Neural cell (in vitro differentiated cells): ENCODE data around the gene SQSTM1. TPM values are rescaled to one million over a fixed set of nuclear protein-coding genes. Genes with fewer than 3 reads are reported as not detected.

Experiments
- H2AFZ ChIP-seq: fragments of 200-600, 300-800 bp; sonication (generic), shearing (Covaris generic); 2 replicates; pipeline ENCODE4 v1.6.0; 2014; ENCODE audit warnings: low read depth, mild to moderate bottlenecking, antibody characterized with exemption, low read length, moderate library complexity
- H3F3A ChIP-seq: fragments of 200-600 bp; shearing (Covaris generic); 2 replicates; pipeline ENCODE4 v1.6.1; 2016; ENCODE audit warnings: mild to moderate bottlenecking, moderate library complexity, mixed read lengths, antibody characterized with exemption, low read length; ENCODE audit not compliant: insufficient read depth, poor library complexity, severe bottlenecking
- H3K27ac ChIP-seq: fragments of 200-600, 300-800 bp; sonication (generic), shearing (Covaris generic); 2 replicates; pipeline ENCODE4 v1.5.1; 2014; ENCODE audit warnings: mild to moderate bottlenecking, low read length, moderate library complexity
- H3K27me3 ChIP-seq: fragments of 300-800, 200-600 bp; sonication (generic), shearing (Covaris generic); 2 replicates; pipeline ENCODE4 v1.6.0; 2014; ENCODE audit warnings: mild to moderate bottlenecking, low read depth, low read length, moderate library complexity; ENCODE audit not compliant: insufficient read depth
- H3K36me3 ChIP-seq: fragments of 300-800, 200-600 bp; sonication (generic), shearing (Covaris generic); 2 replicates; pipeline ENCODE4 v1.5.1; 2014; ENCODE audit warnings: mild to moderate bottlenecking, antibody characterized with exemption, low read length, moderate library complexity; ENCODE audit not compliant: insufficient read depth
- H3K4me2 ChIP-seq: fragments of 300-800, 200-600 bp; sonication (generic), shearing (Covaris generic); 2 replicates; pipeline ENCODE4 v1.6.0; 2014; ENCODE audit warnings: mild to moderate bottlenecking, low read length
- H3K4me3 ChIP-seq: fragments of 300-800, 200-600 bp; sonication (generic), shearing (Covaris generic); 2 replicates; pipeline ENCODE4 v1.5.1; 2014; ENCODE audit warnings: mild to moderate bottlenecking, low read length, moderate library complexity
- H3K79me2 ChIP-seq: fragments of 200-600 bp; shearing (Covaris generic); replicated peaks from 2 replicates; pipeline ENCODE4 v1.6.0; 2014; ENCODE audit warnings: mild to moderate bottlenecking, low read length, moderate library complexity; ENCODE audit not compliant: insufficient read depth
- H3K9ac ChIP-seq: fragments of 300-800, 200-600 bp; sonication (generic), shearing (Covaris generic); 2 replicates; pipeline ENCODE4 v1.6.1; 2016; ENCODE audit warnings: mild to moderate bottlenecking, low read length, mixed read lengths
- H3K9me2 ChIP-seq: fragments of 200-600 bp; shearing (Covaris generic); 2 replicates; pipeline ENCODE4 v1.6.1; 2016; ENCODE audit warnings: mild to moderate bottlenecking, low read length, mixed read lengths; ENCODE audit not compliant: insufficient read depth
- H3K9me3 ChIP-seq: fragments of 200-600, 300-800 bp; sonication (generic), shearing (Covaris generic); 2 replicates; pipeline ENCODE4 v1.6.1; 2016; ENCODE audit warnings: mild to moderate bottlenecking, mixed run types, low read length, moderate library complexity, mixed read lengths
- H4K20me1 ChIP-seq: fragments of 200-600 bp; shearing (Covaris generic); 2 replicates; pipeline ENCODE4 v1.6.1; 2016; ENCODE audit warnings: mild to moderate bottlenecking, mixed run types; ENCODE audit not compliant: insufficient read depth
- EP300 ChIP-seq: fragments of 450-650 bp; conservative IDR thresholded peaks from 2 replicates; pipeline ENCODE4 v1.6.1; 2014; ENCODE audit warnings: antibody characterized with exemption, mild to moderate bottlenecking, moderate library complexity; ENCODE audit not compliant: poor library complexity, severe bottlenecking
- EZH2 ChIP-seq: fragments of 200-600, 300-800 bp; shearing (Covaris generic), sonication (generic); IDR thresholded peaks from 2 replicates; pipeline ENCODE4 v1.6.1; 2014; ENCODE audit warnings: antibody characterized with exemption, low read length, borderline replicate concordance, mild to moderate bottlenecking; ENCODE audit not compliant: insufficient read depth, poor library complexity, severe bottlenecking
- MXI1 ChIP-seq: fragments of 450-650 bp; conservative IDR thresholded peaks from 2 replicates; pipeline ENCODE4 v1.6.1; 2014; ENCODE audit warnings: antibody characterized with exemption, mild to moderate bottlenecking; ENCODE audit not compliant: poor library complexity, severe bottlenecking
- POLR2AphosphoS5 ChIP-seq: IDR thresholded peaks from 2 replicates; pipeline ENCODE4 v1.6.1; 2012
- RAD21 ChIP-seq: fragments of 450-650 bp; conservative IDR thresholded peaks from 2 replicates; pipeline ENCODE4 v1.6.1; 2014; ENCODE audit warnings: antibody characterized with exemption, mild to moderate bottlenecking, moderate library complexity
- SMC3 ChIP-seq: fragments of 450-650 bp; conservative IDR thresholded peaks from 2 replicates; pipeline ENCODE4 v1.6.1; 2014; ENCODE audit warnings: antibody characterized with exemption, mild to moderate bottlenecking, moderate library complexity; ENCODE audit not compliant: poor library complexity
- TAF1 ChIP-seq: IDR thresholded peaks from 2 replicates; pipeline ENCODE4 v1.6.1; 2012; ENCODE audit warnings: low read depth
- polyA plus RNA-seq: library from polyadenylated mRNA; depleted of rRNA; stranded (reverse); fragments of >200 nt; gene quantifications from 2 replicates; pipeline ENCODE4 v1.2.3, GENCODE V29; 2014
- TF ChIP-seq, protein P1 (sequence below): fragments of 450-650 bp; IDR thresholded peaks from 2 replicates; pipeline ENCODE4 v1.5.1; 2014; ENCODE audit warnings: antibody characterized with exemption, mild to moderate bottlenecking, moderate library complexity; ENCODE audit not compliant: poor library complexity, severe bottlenecking
- TF ChIP-seq, protein P2 (sequence below): IDR thresholded peaks from 2 replicates; pipeline ENCODE4 v1.6.1; 2012; ENCODE audit warnings: borderline replicate concordance

SQSTM1 gene
- polyA plus RNA-seq, 1 donor from 2014 or later: 64.5 TPM

DNA sequence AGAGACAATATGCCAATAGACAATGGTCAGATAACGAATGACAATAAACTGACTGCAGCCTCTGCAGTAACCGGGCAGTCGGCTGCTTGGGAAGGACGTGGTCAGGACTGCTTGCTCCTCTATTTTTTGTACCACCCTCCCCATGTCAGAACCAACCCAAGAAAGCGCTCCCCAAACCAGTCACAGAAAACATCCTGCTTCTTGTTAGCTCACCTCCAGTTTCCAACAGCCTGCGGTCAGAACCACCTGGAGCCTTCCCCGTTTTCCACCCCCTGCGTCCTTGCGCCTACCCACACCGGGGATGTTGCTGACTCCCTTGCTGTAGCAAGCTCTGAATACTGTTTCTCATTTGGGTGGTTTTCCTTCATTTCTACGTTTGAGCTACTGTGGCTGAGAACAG is 39.6 kb downstream of the SQSTM1 start:
- no peaks in the 10 kb centered on the region for H4K20me1 ChIP-seq
- H3K4me3 ChIP-seq: peak overlapping the region; percentile 99
- H2AFZ ChIP-seq: no peak overlapping the region
- H3K9me2 ChIP-seq: no peaks in the 10 kb centered on the region
- H3K4me2 ChIP-seq: peak overlapping the region; percentile 19
- H3K27me3 ChIP-seq: no peaks in the 10 kb centered on the region
- H3K79me2 ChIP-seq: peaks cover 28% of the 10 kb centered on the region
- TF ChIP-seq, protein P1, sequence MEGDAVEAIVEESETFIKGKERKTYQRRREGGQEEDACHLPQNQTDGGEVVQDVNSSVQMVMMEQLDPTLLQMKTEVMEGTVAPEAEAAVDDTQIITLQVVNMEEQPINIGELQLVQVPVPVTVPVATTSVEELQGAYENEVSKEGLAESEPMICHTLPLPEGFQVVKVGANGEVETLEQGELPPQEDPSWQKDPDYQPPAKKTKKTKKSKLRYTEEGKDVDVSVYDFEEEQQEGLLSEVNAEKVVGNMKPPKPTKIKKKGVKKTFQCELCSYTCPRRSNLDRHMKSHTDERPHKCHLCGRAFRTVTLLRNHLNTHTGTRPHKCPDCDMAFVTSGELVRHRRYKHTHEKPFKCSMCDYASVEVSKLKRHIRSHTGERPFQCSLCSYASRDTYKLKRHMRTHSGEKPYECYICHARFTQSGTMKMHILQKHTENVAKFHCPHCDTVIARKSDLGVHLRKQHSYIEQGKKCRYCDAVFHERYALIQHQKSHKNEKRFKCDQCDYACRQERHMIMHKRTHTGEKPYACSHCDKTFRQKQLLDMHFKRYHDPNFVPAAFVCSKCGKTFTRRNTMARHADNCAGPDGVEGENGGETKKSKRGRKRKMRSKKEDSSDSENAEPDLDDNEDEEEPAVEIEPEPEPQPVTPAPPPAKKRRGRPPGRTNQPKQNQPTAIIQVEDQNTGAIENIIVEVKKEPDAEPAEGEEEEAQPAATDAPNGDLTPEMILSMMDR: no peak
- TF ChIP-seq POLR2AphosphoS5: no peak
- TF ChIP-seq, protein P2, sequence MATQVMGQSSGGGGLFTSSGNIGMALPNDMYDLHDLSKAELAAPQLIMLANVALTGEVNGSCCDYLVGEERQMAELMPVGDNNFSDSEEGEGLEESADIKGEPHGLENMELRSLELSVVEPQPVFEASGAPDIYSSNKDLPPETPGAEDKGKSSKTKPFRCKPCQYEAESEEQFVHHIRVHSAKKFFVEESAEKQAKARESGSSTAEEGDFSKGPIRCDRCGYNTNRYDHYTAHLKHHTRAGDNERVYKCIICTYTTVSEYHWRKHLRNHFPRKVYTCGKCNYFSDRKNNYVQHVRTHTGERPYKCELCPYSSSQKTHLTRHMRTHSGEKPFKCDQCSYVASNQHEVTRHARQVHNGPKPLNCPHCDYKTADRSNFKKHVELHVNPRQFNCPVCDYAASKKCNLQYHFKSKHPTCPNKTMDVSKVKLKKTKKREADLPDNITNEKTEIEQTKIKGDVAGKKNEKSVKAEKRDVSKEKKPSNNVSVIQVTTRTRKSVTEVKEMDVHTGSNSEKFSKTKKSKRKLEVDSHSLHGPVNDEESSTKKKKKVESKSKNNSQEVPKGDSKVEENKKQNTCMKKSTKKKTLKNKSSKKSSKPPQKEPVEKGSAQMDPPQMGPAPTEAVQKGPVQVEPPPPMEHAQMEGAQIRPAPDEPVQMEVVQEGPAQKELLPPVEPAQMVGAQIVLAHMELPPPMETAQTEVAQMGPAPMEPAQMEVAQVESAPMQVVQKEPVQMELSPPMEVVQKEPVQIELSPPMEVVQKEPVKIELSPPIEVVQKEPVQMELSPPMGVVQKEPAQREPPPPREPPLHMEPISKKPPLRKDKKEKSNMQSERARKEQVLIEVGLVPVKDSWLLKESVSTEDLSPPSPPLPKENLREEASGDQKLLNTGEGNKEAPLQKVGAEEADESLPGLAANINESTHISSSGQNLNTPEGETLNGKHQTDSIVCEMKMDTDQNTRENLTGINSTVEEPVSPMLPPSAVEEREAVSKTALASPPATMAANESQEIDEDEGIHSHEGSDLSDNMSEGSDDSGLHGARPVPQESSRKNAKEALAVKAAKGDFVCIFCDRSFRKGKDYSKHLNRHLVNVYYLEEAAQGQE: no peak
- TF ChIP-seq EZH2: no peak
- no peaks in the 10 kb centered on the region for H3K36me3 ChIP-seq
- no peaks in the 10 kb centered on the region for H3F3A ChIP-seq
- no peak overlapping the region for H3K27ac ChIP-seq
- no peak overlapping the region for H3K9ac ChIP-seq
- H3K9me3 ChIP-seq: no peaks in the 10 kb centered on the region

DNA sequence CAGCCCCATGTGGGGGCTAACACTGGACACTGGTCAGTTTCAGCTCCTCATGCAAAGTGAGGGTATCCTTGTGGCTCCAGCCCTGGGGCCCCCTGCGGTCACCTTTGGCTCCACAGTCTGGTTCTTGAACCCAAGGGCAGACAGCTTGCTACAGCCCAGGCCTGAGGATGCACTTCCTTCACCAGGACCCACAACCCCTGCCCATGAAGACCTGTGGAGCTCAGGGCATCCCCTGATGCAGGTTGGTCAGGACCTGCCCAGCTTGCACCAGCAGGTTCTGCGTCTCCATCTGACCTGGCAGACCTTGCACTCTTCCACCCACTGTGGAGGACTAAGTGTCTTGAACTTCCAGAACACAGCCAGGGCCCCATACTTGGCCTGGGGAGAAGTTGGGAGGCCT is 41.6 kb downstream of the SQSTM1 start:
- no peak overlapping the region for H3K4me2 ChIP-seq
- no peaks in the 10 kb centered on the region for H3K36me3 ChIP-seq
- no peaks in the 10 kb centered on the region for H3K27me3 ChIP-seq
- H3F3A ChIP-seq: no peaks in the 10 kb centered on the region
- no peaks in the 10 kb centered on the region for H3K9me2 ChIP-seq
- no peaks in the 10 kb centered on the region for H3K9me3 ChIP-seq
- no peaks in the 10 kb centered on the region for H4K20me1 ChIP-seq
- no peak overlapping the region for H2AFZ ChIP-seq
- H3K4me3 ChIP-seq: no peak overlapping the region
- no peak overlapping the region for H3K27ac ChIP-seq
- peaks cover 9% of the 10 kb centered on the region for H3K79me2 ChIP-seq
- TF ChIP-seq TAF1 (no peak), SMC3 (no peak), MXI1 (no peak), POLR2AphosphoS5 (no peak), EP300 (no peak), RAD21 (no peak), EZH2 (no peak)
- TF ChIP-seq, protein P1: no peak
- TF ChIP-seq, protein P2: no peak
- H3K9ac ChIP-seq: no peak overlapping the region
